ENCODE data around the gene G3BP2. TPM values are rescaled to one million over a fixed set of nuclear protein-coding genes. Genes with fewer than 3 reads are reported as not detected.

G3BP2 gene
- total RNA-seq, 1 experiment from 2014 or later = 184 TPM

DNA sequence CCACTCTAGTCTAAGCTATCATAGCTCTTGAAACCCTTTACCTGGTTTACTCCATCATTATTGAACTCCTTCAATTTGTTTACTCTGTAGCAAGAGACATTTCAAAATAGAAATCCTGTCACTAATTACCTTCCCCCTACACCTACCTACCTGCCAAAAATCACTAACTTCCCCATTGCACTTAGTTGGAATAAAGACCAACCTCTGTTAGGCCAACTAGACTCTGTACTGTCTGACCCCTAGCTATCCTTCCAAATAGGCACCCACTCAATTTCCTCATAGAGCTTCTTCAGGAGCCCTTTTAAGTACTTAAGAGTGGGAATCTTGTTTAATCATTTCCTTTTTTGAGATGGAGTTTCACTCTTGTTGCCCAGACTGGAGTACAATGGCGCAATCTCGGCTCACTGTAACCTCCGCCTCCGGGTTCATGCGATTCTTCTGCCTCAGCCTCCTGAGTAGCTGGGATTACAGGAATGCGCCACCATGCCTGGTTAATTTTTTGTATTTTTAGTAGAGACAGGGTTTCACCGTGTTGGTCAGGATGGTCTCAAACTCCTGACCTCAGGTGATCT is 34.0 kb downstream of the G3BP2 start:
- no peak for DNase-seq (ENCODE audit: low read depth)

DNA sequence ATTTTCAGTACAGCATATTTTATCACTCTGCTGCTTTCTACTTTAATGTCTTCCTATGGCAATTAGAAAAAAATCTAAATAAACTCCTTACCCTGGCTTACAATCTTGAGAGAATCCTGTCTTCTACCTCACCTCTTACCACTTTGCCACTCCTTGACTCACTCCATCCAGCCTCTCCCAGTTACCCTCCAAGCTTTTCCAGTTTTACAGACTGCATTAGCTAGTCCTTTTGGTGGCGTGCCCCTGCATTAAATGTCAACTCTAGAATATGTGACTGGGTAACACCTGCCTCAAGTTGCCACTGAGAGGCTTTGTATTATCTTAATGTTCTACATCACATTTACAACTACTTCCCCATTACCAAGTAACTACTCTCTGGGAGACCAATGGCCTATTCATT is 35.4 kb downstream of the G3BP2 start:
- DNase-seq (ENCODE audit: low read depth) = no peak

DNA sequence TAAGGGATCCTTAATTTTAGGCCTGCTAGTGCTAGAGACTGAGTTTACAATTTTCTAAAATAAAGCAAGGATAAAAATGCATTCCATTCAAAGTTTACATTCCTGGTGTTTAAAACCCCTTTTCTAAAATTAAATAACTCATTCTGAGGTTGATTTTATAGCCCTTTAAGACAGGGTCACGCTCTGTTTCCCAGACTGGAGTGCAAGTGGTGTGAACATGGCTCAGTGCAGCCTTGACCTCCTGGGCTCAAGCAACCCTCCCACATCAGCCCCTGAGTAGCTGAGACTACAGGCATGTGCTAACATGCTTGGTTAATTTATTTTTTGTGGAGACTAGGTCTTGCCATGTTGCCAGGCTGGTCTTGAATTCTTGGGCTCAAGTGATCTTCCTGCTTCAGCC is 36.0 kb downstream of the G3BP2 start:
- no peak for DNase-seq (ENCODE audit: low read depth)

DNA sequence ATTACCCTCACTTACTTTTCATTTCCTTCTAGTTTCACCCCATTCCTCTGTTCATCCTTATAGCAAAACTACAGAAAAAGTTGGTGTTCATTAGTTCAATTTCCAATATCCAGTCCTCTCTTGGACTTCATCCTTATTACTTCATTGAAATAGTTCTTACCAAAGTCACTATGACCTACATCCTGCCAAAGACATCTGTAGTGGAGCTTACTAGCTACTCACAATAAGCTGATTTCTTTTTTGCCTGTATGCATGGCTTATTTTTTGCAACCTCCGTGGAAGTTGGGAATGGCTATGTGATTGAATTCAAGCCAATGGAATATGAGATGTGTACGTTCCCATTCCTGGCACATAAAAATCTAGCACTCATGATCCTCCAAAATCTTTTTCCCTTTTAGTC is 38.3 kb downstream of the G3BP2 start:
- DNase-seq (ENCODE audit: low read depth) = no peak

DNA sequence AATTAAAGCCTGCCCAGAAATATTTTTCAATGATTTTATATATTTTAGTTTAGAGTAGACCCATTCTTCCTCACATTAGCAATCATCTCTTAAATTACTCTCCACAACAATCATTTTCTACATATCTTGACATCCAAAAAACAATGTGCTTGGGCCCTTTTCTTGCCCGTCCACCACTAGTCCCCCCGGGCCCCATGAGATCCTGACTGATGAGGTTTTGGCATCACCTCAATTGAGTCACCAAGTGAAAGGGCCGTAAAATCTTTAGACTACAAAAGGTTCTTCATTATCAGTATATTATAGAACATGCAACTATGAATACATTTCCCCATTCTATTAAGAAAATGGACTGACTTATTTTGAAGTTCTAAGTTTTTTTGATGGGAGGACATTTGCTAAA is 38.9 kb downstream of the G3BP2 start:
- DNase-seq (ENCODE audit: low read depth) = peak; percentile 8

DNA sequence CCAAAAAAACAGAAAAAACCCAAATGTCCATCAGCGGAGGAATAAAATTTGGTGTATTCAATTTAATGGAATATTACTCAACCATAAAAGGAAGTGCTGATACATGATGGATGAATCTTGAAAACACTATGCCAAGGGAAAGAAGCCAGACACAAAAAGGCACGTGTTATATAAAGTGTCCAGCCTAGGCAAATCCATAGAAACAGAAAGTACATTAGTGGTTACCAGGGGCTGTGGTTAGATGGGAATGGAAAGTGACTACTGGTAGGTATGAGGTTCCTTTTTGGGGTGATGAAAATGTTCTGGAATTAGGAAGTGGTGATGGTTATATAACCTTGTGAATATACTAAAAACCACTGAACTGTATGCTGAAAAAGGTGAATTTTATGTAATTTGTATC is 39.4 kb downstream of the G3BP2 start:
- peak; percentile 59 for DNase-seq (ENCODE audit: low read depth)

DNA sequence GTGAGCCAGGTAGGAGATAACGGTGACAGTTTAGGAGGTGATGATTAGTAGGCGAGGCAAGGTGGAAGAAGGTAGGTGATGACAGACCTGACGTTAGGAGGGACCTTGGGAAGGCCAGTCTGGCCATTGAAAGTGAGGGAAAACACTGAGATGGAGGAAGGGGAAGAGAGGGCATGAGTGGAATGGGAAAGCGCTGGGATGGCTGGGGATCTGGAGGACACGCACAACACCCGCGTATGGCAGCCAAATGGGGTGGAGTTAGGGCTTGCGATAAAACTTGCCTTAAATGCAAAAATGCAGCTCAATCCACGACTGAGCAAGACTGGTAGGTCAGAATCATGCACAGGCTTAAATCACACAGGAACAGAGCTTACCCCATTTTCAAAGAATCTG is 42.3 kb downstream of the G3BP2 start:
- DNase-seq (ENCODE audit: low read depth) = no peak

DNA sequence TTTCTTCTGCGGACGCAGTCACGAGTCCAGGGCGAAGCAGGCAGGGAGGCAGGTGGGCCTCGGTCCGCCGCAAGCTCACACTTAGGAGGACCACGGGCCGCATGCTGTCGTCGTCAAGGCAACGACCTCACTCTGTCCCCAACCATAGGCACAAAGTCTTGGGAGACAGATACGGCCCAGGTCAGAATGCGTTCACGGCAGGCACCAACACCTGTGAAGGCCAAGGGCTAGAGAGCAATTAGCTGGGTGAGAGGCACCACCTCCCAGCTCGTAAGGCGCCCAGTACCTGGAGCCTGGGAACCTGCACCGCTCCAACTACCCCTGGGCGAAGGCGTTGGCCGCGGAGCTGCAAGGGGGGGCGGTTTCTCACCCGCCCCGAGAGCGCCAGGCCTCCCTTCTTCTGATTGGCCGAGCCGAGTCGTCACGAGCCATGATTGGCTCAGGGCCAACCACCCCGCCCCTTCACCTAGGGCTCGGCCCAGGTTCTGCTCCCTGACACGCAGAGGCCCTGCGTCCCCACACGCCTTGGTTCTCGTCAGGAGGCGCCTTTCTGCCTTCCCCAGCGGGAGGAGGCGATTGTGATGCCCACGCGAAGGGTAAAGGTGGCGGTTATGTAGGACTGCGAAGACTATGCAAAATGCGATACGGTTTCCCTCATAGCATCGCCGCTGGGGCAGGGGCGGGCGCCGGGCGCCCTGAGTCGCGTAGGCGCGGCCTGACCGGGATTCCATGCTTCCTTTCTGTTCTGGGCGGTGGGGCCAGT is 42.9 kb downstream of the G3BP2 start, which contains the start of gene CDKL2:
CDKL2 (minus strand) TSS at position 355 of the 763 bp plus-strand sequence. CDS start 4,540 bp downstream, outside the sequence.
- peak; percentile 55 for DNase-seq (ENCODE audit: low read depth)

DNA sequence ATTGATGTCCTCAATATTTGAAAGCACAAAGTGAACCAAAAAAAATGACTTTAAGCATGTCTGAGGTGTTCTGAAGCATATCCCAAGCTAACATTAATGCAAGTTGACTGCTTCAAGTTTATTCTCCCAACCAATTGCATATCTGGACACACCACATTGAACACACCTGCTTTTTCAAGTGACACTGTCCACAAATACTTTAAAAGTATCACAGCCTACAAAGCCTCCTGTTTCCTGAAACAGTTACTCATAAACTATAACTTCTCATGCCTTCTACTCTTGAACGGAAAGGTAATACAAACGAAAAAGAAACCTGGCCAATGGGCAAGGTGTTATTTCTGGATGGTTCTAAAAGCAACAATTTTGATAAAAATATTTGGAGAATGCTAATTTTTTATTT is 44.0 kb downstream of the G3BP2 start:
- DNase-seq (ENCODE audit: low read depth) = no peak

DNA sequence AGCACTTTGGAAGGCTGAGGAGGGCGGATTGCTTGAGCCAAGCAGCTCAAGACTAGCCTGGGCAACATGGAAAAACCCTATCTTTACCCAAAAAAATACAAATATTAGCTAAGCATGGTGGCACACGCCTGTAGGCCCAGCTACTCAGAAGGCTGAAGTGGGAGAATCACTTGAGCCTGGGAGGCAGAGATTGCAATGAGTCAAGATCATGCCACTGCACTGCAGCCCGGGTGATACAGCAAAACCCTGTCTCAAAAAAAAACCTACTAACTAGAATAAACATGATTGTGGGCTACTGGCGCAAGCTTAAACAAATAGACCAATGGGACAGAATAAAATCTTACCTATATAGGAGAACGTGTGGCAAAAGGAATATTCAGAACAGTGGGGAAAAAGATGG is 50.2 kb downstream of the G3BP2 start:
- DNase-seq (ENCODE audit: low read depth) = no peak

DNA sequence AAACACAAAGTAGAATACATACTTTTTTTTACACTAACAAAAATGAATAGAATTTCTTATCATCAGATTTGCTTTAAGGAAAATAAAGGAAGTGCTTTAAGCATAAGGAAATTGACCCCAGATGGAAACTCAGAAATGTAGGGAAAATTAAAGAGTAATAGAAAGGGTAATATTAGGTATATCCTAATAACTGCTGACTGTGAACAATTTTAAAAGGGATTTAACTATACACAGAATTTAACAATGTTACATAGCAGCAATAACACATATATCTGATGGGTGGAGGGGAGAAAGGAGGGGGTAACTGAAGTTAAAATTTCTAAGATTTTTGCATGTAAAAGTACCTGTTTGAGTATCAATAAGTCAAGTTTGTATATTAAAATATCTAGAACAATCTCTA is 51.5 kb downstream of the G3BP2 start:
- DNase-seq (ENCODE audit: low read depth) = no peak

DNA sequence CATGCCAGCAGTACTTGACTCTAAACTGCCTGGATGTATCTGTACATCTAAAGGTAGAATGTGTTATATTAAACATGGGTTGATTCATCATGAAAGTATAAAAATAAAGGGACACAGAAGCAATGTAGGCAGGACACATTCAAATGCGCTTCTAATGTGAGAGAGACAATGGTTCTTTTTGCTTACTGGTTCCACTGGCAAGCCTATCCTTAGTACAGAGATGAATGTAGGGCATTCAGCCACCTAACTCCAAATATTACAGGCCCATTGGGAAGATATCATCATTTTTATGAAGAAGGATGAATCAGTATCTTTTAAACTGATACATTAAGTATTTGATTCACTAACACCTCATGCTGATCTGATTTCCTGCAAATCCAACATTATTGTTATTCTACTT is 60.9 kb downstream of the G3BP2 start:
- no peak for DNase-seq (ENCODE audit: low read depth)

DNA sequence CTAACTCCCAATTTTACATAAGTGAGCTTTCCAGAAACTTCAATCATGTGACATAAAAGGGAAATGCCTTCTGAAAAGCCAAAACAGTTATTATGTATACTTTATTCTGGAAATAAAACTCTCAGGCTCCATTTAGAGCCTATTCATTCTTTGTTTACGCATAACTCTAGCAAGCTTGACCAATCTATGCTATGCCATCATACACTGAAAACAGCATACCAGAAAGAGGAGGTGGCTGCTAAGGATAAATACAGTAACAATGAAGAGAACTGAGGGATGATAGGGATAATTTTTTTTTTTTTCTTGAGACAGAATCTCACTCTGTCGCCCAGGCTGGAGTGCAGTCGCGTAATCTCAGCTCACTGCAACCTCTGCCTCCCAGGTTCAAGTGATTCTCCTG is 67.3 kb downstream of the G3BP2 start:
- DNase-seq (ENCODE audit: low read depth) = no peak

DNA sequence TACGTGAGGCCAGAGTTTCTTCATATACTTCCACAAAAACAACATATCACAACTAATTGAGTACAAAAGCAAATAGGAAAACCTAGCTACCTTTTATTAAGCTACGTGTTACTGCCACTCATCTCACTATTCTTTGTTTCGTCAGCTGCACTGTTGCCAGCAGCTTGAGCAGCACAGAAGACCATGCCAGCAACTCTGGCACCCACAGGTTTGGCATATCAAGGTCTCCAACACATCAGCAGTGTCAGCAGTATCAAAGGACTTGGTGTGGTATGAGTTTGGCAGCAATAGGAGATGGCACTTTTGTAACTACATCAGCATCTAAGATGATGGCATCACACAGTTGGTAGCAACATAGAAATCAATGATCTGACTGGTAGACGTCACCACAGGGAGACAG is 73.6 kb downstream of the G3BP2 start:
- DNase-seq (ENCODE audit: low read depth) = no peak

DNA sequence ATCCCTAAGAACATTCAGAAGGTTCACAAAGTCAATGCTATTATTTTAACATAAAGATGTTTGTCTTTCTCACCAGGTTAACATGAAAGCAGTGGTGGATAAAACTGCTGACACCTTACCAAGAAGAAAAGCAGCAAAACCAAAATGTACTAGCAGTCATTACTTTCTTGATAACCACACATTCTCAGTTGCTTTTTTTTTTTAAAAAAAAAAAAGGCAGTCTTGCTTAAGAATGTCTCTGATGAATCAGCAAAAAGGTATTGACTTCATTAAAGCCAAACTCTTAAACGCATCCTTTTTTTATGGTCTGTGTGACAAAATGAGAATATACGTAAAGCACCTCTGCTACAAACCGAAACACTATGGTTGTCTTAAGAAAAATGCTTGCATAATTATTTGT is 74.8 kb downstream of the G3BP2 start:
- peak; percentile 34 for DNase-seq (ENCODE audit: low read depth)

DNA sequence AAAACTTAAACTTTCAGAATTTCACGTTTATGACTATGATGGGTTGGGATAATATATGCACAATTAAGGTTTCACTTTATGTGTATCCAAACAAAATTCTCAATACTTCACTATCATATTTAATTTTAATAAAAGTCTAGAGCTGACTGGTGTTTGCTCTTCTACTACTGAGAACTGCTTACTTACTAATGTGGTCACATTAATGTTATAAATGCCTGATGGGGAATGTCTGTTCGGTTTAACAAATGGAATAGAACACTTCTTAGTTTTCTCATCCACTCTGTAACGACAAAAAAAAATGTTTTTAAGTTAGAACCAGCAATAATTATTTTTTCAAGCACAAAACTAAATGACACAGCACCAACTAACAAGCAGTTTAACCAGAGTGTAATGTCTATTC is 77.2 kb downstream of the G3BP2 start:
- DNase-seq (ENCODE audit: low read depth) = no peak

DNA sequence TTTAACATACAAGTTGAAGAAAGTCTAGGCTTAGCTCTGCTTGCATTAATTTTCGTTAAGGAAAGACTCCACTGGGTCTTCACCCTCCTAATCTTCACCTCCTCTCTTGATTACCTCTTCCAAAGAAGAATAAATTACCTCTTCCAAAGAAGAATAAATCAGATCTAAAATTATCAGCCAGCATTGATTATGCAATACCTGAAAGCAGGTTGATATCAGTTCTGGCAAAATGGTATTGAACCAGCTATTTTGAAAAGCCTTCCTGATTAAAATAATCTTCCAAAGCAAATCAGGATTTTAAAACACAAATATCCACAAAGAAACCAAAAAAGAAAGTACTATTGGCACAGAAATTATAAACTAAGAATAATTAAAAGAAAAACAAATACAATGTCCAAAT is 79.8 kb downstream of the G3BP2 start:
- DNase-seq (ENCODE audit: low read depth) = no peak

Other genes with a start within 250 kb of the G3BP2 start
- 31.1 and 54.6 TPM in 2 replicates for gene RCHY1, start 159.0 kb downstream of the G3BP2 start, total RNA-seq (2014; rRNA removed)
- 16.5 and 18.5 TPM in 2 replicates for gene THAP6, start 158.9 kb downstream of the G3BP2 start, total RNA-seq (2014; rRNA removed)
- not detected in 2 replicates for gene ODAPH, start 117.3 kb downstream of the G3BP2 start, total RNA-seq (2014; rRNA removed)
- 0.06 and 1.0 TPM in 2 replicates for gene CDKL2, start 42.9 kb downstream of the G3BP2 start, total RNA-seq (2014; rRNA removed)
- 81.7 and 94.9 TPM in 2 replicates for gene USO1, start 51.2 kb upstream of the G3BP2 start, total RNA-seq (2014; rRNA removed)
- 0.06 TPM in 1 of 2 replicates, not detected in the other for gene PPEF2, start 229.0 kb upstream of the G3BP2 start, total RNA-seq (2014; rRNA removed)